HG02840 (cell line): ENCODE data around the gene ASGR2.
"Not testable (repeated sequence)": the region's sequence is repeated elsewhere in the genome, so short reads cannot be mapped to it uniquely, and the experiment has no call there.

Experiments
- ATAC-seq: cut with Tn5 transposase; IDR thresholded peaks from one replicate; pipeline ENCODE4 v1.9.1; 2021; ENCODE audit warnings: mild to moderate bottlenecking, moderate library complexity, moderate number of reproducible peaks; ENCODE audit not compliant: unreplicated experiment, low FRiP score

Gene ASGR2

DNA sequence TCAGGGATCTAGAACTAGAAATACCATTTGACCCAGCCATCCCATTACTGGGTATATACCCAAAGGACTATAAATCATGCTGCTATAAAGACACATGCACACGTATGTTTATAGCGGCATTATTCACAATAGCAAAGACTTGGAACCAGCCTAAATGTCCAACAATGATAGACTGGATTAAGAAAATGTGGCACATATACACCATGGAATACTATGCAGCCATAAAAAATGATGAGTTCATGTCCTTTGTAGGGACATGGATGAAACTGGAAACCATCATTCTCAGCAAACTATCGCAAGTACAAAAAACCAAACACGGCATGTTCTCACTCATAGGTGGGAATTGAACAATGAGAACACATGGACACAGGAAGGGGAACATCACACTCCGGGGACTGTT is 12.9 kb upstream of the ASGR2 start:
- ATAC-seq: not testable (repeated sequence)

DNA sequence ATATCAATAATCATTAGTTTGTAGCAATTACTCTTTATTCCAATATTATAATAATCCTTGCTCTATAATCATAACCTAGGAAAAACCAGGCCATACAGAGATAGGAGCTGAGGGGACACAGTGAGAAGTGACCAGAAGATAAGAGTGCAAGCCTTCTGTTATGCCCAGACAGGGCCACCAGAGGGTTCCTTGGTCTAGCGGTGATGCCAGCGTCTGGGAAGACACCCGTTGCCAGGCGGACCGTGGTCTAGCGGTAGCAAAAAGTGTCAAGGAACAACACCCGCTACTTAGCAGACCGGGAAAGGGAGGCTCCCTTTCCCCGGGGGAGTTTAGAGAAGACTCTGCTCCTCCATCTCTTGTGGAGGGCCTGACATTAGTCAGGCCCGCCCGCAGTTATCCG is 11.8 kb upstream of the ASGR2 start:
- not testable (repeated sequence) for ATAC-seq

DNA sequence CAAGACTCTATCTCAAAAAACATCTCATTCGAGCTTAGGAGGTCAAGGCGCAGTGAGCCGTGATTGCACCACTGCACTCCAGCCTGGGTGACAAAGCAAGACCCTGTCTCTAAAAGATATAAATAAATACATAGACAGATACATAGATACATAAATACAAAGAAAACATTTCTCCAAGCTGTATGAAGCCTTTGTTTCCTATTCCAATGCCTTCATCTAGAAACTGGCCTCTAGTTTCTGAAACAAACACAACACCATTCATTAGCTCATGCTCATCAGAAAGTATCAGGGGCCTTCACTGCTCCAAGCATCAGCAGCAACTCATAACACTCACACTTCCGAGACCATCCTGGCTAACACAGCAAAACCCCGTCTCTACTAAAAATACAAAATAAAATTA is 10.3 kb upstream of the ASGR2 start:
- ATAC-seq: no peak

DNA sequence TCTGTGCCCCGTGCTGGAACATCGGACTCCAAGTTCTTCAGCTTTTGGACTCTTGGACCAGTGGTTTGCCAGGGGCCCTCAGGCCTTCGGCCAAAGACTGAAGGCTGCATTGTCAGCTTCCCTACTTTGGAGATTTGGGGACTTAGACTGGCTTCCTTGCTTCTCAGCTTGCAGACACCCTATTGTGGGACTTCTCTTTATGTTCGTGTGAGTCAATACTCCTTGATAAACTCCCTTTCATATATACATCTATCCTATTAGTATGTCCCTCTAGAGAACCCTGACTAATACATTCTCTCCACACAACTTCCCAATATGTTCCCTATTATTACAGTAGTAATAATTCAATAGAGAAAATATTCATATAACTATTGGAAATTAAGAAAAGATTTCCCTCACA is 9.2 kb upstream of the ASGR2 start:
- no peak for ATAC-seq

DNA sequence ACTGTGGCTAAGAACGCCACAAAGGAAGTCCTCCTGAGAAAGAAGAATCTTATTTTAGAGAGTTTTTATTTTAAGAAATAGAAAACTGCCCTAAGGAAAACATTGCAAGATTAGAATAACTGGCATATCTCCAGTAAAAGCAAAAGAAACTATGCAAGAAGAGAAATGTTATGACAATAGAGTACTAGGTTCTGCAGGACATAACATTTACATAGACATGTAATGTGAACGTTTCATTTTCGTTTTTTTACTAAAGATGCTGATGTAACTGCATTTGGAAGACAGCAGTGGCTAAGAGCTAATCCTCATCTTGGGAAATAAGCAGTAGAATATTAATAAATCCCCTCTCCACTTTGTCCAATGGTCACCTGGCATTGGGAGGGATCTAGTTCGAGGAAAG is 7.8 kb upstream of the ASGR2 start:
- ATAC-seq: no peak

DNA sequence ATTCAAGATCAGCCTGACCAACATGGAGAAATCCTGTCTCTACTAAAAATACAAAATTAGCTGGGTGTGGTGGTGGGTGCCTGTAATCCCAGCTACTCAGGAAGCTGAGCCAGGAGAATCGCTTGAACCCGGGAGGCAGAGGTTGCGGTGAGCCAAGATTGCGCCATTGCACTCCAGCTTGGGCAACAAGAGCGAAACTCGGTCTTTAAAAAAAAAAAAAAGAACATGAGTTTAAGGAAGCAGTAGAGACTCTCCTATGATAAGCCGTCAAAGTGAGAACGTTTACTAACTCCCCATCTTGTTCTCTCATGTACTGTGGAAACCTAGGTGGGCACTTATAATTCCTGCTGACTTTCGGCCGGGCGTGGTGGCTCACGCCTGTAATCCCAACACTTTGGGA is 6.0 kb upstream of the ASGR2 start:
- not testable (repeated sequence) for ATAC-seq

DNA sequence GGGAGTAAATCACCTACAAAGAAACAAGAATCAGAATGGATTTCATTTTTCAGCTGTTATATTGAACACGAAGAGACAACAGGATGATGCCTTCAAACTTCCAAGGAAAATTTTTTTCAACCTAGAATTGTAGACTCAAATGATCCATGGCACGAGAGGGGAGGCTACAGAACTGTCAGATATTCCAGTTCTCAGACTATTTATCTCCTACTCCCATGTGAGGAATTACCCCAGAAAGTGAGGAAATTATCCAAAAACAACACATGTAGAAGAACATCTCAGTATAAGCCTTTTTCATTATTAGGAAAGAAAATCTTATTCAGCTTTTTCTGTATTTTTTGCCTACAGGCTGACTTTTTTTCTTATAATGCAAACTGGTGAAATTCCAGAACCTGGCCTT is 5.5 kb upstream of the ASGR2 start:
- no peak for ATAC-seq

DNA sequence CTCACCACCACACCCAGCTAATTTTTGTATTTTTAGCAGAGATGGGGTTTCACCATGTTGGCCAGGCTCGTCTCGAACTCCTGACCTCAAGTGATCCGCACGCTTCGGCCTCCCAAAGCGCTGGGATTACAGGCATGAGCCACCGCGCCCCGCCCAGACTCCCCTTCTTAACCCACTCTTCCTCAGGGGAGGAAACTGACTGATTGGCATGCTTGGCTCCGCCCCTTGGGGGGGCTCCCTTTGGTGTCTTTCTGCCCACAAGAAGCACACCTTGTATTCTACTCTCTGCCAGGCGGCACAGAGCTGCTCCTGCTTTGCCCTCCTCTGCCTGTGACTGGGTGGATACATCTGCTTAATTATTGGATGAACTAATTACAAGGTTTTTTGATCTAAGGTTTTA is 4.7 kb upstream of the ASGR2 start:
- ATAC-seq: no peak

DNA sequence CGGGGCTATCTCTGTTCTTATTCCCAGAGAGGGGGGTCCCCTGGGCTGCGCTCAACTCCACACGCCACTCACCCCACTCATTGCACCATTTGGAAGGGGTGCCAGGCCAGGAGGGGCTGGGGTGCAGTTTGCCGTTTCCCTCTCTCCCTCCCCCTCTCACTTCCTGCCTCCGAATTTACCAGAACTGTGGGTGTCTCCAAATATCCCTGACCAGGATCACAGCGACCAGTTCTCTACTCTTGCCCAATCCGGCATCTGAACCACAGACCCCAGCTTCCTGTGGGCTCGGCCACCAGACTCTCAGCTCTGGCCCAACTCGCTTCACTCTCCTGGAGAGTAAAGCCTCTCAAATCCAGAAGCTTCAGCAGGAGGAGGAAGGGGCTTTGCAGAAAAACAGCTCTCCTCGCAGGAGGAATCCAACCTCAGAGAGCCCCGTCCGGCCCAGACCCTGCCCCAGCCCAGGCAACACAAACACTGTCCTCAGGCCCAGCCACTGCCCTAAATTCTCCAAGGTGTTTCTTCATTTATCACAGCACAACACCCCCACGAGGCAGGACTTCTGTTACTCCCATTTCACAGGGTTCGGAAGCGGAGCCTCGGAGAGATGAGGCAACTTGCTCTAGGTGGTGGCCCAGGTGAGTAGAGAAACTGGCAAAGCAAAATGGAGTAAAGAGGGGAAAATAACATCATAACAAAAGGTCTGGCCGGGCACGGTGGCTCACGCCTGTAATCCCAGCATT is 423 bp upstream of the ASGR2 start:
- no peak for ATAC-seq

DNA sequence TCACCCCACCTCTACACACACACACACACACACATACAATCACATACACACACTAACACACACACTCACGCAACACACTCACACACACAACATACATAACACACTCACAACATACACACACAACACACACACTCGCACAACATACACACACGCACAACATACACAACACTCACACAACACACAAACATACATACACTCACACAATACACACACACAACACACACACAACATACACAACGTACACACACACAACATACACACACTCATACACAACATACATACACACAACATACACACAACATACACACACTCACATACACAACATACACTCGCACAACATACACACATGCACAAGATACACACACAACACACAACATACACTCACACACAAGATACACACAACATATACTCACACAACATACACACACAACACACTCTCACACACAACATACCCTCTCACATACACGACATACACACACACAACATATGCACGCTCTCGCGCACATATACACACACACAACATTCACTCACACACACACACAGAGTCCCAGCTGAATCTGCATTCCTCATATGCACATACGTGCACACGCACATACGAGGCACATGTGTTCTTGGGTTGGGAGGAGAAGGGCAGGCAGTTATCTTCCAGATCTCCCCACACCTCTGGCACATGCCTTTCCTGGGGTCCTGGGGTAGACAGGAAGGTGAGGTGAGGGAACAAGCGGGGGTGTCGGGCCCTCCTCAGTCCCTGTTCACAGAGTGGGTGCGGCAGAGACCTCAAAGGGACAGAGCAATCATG is 1.1 kb downstream of the ASGR2 start:
- ATAC-seq: no peak

DNA sequence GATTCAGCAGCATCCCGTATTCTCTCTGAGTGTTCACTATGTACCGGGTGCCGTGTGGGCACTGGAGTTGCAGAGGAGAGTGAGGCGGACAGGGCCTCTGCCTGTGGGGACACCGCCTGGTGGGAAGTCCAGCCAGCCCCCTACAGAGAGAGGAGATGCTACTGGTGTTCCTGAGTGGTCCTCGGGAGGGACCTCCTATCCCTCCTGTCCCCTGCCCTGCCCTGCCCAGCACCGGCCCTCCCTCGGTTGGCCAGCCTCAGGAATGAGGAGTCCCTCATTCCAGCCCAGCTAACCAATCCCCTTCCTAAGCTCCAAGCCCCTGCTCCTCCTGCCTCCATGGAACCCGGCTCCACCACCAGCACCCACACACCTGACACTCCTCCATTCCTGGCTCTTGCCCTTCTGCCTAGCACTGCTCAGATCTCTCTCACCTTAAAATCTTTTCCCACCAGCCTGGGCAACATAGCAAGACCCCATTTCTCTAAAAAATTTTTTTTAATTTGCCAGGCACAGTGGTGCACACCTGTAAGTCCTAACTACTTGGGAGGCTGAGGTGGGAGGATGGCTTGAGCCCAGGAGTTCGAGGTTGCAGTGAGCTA is 2.0 kb downstream of the ASGR2 start:
- no peak for ATAC-seq

DNA sequence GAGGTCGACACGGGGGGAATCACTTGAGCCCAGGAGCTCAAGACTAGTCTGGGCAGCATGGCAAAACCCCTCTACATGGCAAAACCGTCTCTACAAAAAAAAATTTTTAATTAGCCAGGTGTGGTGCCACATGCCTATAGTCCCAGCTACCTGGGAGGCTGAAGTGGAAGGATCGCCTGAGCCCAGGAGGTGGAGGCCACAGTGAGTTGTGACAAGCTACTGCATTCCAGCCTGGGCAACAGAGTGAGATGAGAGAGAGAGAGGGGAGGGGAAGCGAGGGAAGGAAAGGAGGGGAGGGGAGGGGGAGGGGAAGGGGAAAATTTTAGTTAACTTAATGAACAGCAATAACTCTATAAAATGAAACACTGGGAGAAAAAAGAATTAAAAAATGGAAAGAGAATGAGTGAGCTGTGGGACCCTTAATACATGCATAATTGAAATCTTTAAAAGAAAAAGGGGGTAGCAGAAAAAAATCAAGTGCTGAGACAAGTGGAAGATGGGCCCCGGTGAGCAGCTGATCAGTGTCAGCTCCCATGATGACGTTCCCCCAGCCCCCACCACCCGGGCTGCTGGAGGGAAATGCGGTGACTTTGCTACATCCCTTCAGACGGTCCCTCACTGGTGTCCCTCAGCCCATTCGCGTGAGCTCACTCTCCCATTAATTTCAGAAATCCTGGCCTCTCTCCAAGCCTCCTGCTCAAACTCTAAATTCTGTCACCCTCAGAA is 2.7 kb downstream of the ASGR2 start:
- no peak for ATAC-seq

DNA sequence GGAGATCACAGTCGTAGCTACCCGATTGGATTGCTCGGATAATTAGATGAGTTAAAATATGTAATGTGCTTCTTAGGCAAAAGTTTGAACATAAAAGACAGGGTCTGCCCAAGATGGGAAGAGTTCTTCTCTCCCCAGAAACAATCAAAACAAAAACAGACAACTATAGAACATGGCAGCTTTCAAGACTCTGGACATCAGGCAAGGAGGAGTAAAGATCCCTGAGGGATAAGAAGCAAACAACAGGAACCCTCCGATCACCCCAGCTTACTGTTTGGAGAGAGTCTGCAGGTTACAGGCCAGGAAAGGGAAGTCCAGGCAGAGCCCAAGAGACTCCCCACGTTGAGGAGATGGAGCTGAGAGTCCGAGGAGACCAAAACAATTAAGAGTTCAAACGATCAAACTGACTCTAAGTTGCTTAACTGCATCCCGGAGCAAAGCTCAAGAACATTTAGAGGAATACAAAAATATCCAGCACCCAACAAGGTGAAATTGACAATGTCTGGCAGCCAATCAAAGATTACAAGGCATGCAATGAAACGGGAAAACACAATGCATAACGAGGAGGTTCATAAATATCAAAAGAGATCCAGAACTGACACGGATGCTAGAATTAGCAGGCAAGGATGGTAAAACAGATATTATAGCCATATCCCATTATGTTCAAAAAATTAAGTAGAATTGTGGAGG is 3.9 kb downstream of the ASGR2 start:
- ATAC-seq: no peak

DNA sequence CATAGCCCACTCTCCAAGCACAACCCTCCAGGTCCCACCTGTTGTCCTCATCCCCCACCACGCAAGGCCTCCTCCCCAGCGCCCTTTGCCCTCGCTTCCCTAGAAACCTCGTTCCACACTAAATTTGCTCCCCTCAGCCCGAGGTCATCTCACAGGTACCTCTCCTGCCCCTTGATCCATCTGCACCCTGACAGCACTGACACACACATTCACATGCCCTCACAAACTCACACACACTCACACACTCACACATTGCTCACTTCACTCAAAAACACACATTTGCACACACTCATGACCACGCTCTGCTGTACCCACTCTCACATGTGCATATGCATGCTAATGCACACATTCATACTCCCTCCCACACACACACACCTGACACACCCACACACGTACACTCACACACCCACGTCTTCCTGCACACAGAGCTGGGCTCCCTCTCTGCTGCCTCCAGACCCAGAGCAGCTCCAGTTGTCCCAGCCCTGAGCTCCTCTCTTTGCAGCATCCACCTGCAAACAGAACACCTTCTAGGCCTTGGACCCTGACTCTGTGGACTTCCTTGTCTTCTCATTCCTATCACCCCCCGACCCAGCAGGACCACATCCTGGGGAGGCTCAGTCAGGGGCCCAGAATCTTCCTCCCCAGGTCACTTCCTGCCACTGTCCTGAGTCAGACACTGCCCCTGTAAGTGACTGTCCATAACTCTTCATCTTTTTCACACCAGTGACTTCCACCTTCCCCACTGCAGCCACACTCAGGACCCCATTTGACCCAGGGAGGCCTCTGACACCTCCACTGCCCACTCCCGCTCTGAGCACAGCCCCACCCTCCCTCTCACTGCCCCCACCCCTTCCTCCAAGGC is 4.9 kb downstream of the ASGR2 start:
- ATAC-seq: no peak

DNA sequence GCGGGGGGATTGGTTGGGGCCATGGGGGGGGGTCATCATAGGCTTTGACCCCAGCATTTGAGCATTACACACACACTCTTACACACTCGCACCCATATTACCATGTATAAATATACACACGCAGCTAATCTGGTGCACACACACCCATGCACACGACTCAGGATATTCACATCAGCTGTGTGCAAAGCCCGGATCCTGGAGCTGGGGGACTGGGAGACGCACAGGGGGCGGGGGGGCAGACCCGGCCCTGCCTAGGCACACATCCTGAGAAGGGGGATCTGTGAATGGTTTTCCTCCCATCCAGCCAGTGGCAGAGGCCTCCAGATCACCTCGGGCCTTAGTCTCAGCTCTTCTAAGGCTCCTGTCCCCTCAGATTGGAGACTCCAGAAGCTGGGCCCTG is 5.6 kb downstream of the ASGR2 start:
- no peak for ATAC-seq

DNA sequence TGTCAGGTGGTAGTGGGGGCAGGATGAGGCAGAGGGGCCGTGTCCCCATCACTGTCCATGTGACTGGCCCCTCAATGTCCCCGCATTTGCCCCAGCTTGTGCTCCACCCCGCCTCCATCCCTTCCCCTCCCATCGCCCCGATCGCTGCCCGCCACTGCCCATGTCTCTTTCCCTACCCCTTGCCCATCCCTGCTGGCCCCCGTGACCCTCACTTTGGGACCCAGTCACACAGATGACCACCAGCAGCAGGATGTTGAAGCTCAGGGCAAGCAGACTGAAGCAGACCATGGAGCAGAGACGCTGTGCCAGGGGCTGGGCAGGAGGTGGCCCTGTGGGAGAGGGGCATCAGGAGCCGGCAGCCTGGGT is 6.1 kb downstream of the ASGR2 start:
- ATAC-seq: no peak

DNA sequence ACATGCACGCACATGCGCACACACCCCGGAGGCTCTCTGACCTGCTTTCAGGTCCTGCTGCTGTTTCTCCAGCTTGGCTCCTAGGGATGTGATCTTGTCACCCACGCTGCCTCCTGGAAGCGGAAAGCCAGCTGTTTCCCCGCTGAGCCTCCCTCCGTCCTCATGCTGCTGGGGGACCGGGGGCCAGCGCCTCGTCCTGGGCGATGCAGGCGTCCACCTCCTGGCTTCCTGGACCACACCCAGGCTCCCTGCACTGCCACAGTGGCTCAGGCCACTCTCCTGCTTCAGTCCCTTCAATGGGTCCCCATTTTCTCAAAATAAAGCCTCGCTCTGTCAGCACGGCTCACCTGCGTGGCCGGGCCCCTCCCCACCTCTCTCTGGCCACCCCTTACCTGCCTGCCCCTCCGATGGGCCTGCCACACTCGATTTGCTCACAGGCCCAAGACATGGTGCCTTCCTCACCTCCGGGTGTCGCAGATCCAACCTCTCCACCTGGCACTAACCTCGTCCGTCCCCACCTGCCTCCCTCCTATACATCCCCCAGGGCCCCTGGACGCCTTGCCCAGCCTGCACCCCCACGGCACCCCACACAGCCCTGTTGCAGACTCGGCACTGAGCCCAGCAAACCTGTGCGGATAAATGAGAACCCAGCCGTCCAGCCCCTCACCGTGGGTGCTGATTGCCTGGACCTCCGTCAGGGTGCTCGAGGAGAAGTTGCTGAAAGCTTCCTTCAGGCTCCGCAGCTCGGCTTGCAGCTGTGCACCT is 6.6 kb downstream of the ASGR2 start:
- no peak for ATAC-seq

DNA sequence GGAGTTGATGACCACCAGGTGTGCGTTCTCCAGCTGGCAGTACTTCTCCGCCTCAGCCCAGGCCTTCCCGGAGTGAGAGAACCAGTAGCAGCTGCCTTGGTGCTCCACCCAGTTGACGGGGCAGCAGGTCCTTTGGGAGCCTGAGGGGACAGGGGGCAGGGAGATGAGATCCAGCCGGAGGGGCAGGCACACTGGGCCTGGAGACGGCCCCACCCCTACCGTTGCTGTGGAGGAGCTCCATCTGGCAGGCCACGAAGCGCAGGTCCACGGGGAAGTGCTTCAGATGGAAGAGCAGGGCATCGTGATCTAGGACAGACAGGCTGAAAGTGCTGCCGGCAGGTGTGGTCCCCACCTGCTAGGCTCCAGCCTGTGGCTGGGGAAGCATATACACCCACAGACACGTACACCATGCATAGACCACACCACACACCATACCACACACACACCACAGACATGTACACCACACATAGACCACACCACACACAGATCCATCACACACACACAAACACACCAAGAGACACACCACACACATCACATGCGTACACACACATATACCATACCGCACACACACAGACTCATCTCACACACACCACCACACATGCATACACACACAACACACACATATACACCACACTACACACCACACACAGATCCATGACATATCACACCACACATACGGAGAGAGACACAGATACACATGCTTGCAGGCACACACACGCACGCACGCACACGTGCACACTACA is 7.4 kb downstream of the ASGR2 start:
- no peak for ATAC-seq
